NCI-H187 treated with DMSO at 0.1 percent for 48 hours (cell line): Measurements from ENCODE around the gene SHH.
"Not testable (repeated sequence)": the region's sequence is repeated elsewhere in the genome, so short reads cannot be mapped to it uniquely, and the experiment has no call there.

Experiments used
- DNase-seq: peaks from one replicate; lab custom pipeline; 2025; lab: John Stamatoyannopoulos, UW

SHH gene

DNA sequence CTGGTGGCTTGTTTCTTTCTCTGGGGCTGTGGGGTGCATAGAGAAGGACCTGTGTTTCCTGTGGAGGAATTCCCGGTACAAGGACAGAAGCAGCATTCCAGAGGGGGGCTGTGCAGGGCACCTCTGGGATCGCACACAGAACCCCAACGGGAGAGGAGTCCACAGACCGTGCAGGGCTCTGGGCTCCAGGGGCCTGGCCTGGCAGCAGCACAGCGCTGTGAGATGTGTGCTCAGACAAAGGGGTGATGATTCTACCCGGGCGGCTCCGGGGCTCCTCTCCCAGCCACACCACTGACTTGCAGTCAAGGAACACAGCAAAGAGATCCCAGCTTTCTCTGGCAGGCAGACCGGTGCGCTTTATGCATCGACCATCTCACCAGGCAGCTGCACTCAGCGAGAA is 6.9 kb upstream of the SHH start:
- DNase-seq = no peak

DNA sequence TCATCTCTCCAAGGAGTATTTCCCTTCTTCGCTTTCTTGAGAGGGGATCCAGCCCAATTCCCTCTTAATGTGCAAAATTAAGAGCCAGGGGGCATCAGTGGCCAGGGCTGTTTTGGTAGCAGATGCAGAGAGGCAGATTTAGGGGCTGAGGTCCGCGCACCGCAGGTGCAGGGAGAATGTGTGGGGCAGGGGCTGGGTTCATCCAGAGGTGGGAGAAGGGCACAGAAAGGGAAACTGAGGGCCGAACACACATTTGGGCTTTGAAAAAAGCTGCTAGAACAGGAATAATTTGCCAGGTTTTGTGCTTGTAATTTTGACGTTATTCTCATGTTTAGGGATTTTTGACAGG is 6.5 kb upstream of the SHH start:
- DNase-seq = no peak

DNA sequence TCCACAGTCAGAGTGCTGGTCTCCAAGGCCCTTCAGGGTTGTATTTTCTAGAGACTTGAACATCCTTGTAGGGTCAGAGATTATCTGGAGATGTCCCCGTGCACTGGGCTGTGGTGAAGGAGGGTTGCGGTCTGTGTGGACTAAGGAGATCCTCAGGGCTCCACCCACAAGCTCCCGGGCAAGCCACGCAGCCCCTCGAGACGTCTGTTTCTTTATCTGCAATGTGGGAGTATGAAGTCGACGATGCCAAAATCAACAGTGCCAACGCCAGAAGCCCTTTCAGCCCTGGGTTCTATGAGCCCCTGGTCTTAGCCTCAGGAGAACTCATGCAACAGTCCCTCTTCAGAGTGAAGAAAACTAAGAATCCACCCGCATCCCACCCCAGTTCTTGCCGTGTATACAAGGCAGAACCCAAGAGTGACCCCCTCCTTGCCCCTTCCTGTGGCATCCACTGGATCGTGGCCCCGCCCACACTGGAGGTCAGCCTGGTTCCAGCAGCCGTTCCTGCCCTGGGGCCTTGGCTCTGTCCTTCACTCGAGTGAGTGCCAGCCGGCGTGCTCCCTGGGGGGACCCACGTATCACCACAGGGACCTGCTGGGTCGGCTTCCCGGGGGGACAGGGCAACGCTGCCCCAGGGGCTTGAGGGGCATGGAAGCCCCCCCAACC is 6.0 kb upstream of the SHH start:
- DNase-seq = no peak

DNA sequence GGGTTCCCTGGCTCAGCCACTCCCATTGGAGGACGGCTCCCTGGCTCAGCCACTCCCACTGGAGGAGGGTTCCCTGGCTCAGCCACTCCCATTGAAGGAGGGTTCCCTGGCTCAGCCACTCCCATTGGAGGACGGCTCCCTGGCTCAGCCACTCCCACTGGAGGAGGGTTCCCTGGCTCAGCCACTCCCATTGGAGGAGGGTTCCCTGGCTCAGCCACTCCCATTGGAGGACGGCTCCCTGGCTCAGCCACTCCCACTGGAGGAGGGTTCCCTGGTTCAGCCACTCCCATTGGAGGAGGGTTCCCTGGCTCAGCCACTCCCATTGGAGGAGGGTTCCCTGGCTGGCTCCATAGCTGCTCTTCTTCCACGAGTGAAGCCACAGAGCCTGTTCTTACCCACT is 5.3 kb upstream of the SHH start:
- not testable (repeated sequence) for DNase-seq

DNA sequence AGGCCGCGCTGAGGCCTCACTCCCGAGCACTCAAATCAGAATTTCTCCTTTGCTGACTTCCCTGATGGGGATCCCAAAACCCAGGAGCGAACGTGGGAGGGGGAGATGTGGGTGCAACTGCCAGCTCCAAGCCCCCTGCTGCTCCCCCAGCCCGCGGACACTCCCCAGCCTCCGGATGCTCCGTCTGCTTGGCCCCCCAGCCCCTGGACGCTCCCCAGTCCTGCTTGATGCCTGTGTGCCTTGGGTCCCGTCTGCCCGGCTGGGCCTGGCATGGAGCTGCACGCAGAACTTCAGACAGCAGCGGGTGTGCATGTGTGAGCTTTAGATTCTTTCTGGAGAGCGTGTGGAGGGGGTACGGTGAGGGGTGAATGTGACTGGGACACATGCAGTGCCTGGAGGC is 4.7 kb upstream of the SHH start:
- DNase-seq = no peak

DNA sequence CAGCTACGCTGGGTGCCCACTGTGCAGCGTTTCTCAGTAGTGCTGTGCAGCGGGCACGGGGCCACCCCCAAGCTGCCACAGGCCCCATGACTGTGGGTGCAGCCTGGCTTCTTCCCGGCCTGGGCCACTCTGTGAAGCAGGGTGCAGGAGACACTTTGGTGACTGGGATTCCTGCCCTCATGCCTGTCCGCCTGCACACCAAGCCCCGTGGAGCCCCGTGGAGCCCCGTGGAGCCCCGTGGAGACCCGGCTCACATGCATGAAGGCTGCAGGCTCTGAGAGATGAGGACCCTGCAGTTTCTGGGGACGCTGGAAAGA is 3.9 kb upstream of the SHH start:
- DNase-seq = no peak

DNA sequence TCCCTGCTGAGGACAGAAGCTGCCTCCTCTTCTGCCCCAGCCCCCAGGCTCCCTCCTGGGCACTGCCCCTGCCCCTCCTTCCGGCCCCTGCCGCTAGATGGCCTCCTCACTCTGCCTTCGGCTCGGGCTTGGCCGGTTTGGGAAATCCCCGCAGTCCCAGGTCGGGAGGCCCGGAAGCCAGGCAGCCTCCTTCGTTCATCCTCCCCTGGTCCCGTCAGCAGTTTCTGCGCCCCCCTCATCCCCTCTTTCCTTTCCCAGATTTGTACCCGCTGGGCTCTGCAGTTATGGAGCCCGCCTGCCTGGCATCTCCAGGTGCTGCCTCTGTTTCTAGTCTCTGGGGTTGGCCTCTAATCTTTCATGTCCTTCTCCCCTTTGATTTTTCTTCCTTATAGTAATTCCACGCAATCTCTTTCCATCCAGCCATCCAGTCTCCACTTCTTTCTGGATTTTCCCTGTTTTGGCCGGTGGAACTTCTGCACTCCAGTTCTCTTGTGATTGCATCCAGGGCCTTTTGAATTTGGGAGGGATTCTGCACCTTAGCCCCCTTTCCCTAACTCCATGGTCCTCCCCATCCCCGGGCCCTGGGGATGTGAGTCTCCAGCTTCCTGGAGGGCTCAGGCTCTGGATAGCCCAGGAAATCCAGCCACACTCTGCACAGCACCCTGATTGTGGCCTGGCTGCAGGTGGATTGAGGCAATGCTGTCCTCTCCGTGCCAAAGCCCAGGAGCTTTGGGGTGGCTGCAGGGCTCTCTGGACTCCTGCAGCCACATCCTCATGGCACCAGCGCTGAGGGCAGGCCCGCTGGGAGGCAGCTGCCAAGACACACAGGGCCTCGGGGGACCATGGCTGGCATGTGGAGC is 3.3 kb upstream of the SHH start:
- DNase-seq = no peak

DNA sequence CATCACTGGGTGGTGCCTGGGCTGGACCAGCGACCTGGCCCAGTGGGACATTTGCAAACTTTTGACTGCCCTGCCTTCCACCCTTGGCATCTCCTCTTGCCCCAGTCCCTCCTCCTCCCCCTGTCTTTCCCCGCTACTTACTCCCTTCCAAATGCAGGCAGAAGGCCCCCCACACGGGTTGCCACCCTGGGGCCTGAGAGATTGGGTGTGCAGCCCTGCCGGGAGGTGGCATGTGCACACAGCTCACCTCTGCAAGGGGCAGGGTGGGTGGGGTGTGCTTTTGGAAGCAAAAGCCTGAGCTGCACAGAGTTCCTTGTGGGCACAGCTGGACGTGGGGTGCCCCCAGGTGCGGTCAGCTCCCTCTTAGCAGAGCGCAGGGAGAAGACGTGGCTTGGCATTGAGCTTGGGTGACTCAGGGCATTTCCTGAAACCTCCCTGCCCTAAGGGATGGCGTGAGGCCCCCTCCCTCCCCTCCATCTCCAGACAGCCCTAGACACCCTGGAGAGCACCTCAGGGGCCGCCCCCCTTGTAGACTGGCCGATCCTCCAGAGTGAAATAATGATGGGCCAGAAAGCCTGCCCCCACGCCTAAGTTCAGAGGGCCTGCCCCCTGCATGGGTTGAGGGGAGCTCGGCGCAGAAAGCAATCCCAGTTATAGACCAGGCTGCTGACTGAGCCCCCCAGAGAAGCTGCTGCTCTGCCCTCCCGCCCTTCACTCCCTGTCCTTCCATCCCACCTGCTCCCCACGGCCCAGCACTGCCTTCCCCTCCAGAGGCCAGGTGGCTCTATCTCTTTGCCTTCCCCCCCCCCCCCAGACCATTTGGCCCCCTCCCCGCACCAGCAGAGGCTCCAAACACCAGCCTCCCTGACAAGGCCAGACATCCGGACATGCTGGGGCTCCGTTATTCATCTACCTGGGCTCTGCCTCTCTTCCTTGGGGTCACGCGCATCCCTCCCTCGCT is 2.3 kb upstream of the SHH start:
- DNase-seq = no peak

DNA sequence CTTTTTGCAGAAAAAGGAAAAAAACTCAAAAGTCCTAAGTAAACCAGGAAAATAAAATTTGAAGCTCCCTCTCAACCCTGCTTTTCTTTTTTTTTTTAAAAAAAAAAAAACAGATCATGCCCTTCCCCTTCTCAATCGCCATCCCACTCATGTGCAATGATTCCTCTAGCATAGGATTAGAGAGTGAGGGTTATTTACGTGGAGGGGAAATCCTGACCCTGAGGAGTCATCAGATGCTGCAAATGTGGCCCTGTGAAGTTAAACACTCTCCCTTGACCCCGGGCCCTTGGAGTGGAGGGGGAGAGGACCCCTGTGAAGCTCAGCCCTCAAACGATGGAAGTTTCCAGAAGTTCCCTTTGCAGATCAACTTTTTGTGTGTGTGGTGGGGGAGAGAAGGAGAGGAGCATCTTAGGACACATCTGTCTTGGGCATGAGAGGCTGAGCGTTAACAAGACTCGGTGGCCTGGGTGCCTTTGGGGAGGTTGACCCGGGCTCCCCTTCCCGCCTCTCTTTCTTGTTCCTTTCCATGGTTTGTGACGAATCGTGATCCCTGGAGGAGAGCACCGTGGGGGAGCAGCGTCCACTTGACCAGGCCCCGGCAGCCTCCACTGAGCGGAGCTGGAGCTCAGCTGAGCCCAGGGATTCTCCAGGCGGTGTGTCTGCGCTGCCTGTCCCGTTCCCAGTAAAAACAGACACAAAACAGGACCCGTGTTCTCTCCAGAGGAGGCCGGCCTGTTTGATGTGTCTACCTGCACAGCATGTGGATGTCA is 1.5 kb upstream of the SHH start:
- DNase-seq = no peak

DNA sequence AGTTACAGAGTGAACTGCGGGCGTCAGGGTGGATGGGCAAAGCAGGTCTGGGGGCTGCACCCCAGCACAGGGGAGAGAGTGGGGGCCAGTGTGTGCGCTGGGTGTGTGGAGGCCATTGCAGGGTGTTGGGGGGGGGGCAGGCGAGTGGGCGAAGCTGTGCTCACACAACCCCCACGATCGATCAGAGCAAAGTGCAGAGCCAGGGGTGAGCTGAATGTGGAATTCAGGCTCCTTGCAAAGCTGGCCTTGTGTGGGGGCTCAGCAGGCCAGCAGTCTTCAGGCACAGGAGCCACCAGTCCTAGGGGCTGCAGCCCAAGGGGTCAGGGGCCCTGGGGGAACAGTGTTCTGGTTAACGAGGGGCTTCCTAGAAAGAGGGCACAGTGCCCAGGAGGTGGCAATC is 862 bp upstream of the SHH start:
- DNase-seq = no peak

DNA sequence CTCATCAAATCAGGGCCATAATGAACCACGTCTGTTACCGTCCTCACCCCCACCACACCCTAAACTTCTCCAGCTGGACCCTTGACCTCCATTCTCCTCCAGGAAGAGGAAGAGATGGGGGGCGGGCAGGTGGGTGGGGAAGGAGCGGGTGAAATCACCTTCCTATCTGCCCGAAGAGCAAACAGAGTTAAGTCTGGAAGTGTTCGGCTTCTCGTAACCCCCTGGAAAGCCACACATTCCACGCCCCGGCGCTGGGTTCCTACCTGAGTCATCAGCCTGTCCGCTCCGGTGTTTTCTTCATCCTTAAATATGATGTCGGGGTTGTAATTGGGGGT is 736 bp downstream of the SHH start:
- DNase-seq = no peak

DNA sequence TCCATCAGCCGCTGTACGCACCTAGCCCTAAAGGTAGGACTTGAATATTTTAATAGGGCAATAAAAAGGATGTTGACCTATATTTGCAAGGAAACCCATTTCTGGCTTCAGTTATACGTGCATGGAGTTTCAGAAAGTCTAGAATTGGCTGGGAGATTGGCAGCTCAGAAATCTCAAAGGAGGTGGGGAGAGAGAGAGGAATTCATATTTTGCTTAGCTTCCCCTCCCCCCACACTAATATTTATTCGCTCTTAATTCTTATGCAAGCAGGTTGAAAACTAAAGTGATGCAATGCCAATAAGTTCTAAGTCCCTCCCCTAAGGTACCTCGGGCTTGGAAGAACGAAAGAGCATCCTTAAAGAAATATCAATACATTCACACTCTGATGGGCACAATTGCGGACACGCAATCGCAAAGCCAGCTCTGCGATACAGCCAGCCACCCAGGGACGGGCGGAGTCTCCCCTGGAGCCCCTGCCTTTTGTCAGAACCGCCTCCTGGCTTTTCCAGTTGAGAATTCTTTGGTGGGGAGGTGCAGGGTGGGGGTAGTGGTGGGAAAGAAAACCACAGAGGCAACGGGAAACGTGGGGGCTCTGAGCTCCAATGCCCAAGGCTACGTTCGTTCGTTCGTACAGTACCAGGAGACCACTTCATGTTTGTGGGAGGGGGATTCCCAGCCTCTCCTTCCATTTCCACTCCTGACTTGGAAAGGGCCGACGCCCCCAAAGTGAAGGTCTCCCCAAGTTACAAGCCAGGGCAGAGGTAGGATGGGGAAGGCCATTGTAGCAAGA is 1.3 kb downstream of the SHH start:
- no peak for DNase-seq

DNA sequence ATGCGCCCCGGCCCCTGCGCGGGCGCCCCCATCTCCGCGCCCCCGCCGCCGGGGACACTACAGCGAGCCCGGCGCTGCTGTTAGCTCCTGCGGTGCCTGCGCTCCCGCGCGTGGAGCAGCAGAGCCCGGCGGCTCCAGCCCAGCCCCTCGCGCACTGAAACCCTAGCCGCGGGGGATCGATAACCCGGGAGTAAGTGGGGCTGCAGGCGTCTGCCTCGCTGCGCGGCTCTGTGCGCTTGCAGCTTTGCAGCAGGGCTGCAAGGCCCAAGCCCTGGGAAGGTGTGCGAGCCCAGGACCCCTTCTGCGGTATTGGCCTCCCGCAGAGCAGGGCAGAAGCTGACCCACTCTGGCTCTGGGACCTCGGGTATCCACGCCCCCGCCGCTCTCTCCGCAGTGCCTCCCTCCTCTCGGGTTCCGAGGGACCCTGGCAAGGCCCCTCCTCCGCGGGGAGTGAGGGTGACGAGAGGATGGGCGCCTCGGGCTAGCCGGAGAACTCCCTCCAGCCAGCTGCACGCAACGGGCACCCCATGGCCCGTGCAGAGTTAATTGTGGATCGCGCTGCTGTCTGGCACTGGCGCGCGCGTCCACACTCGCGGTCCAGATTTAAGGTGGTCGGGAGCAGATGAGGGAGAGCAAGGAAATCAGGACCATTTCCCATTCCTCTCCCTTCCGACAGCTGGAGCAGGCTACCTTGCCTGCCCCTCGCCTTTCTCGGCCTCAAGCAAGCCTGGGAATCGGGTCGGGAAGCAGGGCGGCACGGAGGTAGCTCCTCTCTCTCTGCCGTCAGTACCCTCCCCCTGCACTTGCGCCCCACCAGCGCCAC is 2.1 kb downstream of the SHH start:
- no peak for DNase-seq

DNA sequence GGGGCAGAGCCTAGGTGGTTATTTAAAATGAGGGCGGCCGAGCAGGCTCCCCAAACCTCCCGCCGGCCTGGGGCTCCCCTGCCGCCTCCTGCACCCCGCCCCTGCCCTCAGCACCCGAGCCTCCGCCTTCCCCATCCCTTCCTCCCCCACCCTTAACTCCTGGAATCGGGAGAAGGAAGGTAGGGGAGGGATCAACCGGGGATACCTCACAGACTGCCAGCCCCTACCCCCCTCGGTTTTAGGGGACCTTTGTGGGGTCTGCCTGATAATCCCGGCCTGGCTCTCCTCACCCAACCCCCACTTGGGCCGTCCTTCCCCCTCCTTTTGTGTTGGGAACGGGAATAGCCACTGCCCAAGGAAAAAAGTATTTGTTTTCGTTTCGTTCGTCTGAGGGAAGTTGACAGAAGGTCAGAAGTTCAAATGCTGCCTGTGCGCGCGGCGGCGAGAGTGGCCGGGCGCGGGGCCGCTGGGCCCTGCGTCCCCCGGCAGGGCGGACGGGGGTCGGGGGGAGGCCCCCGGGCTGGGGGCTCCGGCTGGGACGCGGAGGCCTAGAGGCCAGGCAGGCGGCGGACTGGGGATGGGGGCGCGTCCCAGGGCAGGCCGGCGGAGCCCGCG is 2.8 kb downstream of the SHH start:
- no peak for DNase-seq

DNA sequence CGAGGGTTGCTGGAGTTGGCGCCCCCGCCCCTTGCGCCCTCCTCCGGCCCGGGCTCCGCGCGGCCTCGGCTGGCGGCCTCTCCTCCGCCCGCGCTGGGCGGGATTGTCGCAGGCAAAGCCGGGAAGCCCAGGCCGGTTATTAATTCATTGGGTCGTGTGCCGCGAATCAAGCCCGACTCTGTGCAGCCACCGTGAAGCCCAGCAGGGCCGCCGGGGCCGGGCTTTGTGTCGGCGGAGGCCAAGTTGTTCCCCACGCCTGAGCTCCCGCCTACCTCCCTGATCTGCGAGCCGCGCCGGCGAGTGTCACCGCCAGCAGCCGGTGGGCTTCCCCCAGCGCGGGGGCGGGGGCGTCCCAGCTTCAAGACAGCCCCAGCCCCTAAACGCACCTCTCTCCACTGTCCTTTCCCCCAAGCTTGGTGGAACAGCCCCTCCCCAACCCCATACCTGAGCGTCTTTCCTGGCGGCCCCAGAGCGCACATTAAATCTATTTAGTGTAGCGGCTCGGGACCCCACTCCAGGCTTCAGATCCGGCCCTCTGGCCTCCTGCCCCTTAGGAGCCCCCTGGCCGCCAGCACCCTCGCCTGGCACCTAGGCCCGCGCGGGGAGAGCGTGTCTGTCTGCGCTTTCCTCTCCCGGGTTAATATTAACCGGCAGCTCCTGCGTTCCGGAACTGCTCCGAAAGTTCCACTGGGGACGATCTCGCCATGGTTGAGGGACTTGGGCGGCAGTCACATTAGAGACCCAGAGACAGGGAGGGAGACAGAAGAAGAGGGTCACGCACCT is 3.5 kb downstream of the SHH start:
- no peak for DNase-seq

DNA sequence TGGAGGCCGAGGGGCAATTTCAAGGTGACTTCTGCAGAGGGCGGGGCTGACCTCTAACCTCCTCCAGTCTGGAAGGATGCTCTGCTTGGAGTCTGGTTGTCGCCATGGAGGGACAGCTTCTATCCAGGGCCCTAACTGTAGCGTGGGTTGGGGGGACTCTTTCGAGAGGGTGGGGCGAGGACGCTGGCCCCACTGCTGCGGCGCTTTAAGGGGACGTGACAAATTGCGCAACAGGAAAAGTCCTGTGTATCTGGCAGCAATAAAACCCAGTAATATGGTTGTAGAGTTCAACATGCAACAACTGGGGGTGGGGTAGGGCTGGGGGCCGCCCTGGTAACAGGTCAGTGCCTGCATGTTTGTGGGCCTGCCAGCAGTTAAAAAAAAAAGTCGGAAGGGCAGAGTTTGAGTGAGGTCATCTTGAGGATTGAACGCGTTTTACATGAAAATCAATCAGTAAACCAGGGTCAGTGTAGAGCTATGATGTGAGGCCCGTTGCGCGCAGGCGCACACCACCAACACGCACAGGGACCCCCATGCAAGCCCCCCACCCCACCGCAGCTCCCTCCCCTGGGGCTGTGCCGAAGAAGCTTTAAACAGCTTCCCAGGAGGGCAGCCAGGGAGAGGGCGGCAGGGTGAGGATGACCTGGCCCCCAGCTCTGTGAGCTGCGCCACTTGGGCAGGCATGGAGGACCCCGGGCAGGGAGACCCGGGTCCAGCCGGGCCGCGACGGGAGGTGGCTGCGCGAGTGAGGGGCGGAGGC is 4.3 kb downstream of the SHH start:
- no peak for DNase-seq

DNA sequence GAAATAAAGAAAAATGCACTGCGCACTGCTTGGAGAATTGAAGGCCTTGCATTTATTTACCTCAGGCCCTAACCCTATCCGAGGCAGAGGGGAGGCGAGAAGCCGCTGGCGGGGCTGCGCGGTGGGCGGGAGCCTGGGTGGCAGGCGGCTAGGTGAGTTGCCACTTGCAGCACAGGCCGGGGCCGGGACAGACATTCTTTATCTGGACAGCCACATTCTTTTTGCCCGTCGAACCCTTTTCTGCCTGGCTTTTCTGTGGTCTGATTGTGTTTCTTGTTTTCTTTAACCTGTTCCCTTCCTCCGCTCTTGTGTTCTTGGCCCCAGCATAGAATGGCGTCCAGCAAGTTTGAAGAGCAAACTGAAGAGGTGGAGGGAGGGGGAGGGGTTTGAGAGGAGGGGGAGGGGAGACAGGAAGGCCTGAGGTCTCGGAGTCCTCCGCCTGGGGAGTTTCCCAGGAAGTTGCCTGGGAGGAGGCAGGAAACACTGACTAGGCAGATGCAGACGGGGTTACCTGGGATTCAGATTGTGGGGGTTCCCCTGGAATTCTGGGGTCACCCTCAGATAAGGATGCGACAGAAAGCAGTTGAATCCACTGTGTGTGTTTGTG is 5.1 kb downstream of the SHH start:
- DNase-seq = no peak
